ENCODE measurements around the gene UXS1.

DNA sequence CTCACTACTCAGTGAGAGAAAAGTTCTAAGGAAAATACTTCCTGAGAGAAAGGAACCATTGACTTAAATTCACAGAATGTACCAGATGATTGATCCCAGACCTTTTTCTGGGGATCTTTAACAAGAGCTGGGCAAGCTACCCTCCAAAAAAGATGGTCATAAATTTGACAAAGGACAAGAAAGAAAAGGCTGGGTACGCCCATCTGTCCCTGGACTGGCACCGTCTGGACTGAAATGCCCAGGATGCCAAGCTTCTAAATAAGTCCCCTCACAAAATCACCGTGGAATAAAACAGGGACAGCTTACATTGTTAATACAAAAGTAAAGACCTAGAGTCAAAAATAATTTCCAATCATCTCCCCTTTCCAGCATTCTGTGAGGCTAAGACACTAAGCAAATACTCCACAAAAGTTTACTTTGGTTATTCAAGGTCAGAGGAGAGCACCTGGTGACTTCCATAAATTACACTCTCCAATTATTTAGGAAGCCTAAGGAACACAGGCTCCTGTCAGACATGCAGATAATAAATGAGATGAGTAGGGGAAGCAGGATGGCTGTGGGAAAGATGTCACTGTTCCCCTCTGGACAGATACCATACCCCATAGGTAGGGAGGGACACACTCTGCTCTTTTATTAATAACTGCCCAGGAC, 69.9 kb downstream of the UXS1 start:
- TF ChIP-seq, protein P1, sequence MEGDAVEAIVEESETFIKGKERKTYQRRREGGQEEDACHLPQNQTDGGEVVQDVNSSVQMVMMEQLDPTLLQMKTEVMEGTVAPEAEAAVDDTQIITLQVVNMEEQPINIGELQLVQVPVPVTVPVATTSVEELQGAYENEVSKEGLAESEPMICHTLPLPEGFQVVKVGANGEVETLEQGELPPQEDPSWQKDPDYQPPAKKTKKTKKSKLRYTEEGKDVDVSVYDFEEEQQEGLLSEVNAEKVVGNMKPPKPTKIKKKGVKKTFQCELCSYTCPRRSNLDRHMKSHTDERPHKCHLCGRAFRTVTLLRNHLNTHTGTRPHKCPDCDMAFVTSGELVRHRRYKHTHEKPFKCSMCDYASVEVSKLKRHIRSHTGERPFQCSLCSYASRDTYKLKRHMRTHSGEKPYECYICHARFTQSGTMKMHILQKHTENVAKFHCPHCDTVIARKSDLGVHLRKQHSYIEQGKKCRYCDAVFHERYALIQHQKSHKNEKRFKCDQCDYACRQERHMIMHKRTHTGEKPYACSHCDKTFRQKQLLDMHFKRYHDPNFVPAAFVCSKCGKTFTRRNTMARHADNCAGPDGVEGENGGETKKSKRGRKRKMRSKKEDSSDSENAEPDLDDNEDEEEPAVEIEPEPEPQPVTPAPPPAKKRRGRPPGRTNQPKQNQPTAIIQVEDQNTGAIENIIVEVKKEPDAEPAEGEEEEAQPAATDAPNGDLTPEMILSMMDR (conservative IDR thresholded peaks at IDR 0.05): no peak
- no peak for TF ChIP-seq ZFX (IDR thresholded peaks at IDR 0.05)

Measured in C4-2B (cell line).